ENCODE results near the gene KIF5A.

The KIF5A gene

DNA sequence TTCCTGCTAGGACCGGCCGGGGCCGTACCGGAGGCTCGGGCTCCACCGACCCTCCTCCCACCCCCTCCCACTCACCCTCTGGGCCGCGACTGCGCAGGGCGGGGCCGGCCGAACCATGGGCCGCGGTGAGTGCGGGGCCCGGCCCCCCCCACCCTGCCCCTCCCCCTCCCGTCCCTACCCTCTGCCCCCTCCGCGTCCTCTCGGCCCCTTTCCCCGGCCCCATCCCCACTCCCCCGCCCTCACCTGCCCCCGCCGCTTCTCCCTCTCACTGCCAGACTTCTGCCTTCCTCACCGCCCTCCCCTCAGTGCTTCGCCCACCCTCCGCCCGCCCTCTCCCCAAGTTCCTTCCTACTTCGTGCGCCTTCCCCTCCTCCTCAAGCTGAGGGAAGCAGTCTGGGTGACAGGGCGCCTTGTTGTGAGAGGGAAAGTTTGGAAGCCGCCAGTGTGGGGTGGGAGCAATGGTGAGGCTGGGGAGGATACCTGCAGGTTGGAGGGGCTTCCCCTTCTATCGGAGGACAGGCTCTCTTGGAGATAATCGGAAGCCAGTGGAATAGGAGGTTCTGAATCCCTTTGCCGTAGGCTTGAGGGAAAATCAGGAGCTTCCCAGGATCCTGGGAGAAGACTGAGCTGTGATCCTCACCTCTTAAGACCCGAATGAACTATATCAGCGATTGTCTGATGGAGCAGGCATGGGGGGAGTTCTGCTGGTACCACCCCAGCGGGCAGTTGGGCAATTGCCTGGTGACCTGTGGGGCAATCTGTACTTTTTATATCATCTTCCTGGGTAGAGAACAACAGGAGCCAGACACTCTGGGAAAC lies 26.7 kb upstream of the KIF5A start:
- TF ChIP-seq, protein P1, sequence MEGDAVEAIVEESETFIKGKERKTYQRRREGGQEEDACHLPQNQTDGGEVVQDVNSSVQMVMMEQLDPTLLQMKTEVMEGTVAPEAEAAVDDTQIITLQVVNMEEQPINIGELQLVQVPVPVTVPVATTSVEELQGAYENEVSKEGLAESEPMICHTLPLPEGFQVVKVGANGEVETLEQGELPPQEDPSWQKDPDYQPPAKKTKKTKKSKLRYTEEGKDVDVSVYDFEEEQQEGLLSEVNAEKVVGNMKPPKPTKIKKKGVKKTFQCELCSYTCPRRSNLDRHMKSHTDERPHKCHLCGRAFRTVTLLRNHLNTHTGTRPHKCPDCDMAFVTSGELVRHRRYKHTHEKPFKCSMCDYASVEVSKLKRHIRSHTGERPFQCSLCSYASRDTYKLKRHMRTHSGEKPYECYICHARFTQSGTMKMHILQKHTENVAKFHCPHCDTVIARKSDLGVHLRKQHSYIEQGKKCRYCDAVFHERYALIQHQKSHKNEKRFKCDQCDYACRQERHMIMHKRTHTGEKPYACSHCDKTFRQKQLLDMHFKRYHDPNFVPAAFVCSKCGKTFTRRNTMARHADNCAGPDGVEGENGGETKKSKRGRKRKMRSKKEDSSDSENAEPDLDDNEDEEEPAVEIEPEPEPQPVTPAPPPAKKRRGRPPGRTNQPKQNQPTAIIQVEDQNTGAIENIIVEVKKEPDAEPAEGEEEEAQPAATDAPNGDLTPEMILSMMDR (IDR thresholded peaks at IDR 0.05; ENCODE audit: low read depth, low read length) = no peak
- DNase-seq (ENCODE audit: extremely low read depth, low read depth) = no peak

DNA sequence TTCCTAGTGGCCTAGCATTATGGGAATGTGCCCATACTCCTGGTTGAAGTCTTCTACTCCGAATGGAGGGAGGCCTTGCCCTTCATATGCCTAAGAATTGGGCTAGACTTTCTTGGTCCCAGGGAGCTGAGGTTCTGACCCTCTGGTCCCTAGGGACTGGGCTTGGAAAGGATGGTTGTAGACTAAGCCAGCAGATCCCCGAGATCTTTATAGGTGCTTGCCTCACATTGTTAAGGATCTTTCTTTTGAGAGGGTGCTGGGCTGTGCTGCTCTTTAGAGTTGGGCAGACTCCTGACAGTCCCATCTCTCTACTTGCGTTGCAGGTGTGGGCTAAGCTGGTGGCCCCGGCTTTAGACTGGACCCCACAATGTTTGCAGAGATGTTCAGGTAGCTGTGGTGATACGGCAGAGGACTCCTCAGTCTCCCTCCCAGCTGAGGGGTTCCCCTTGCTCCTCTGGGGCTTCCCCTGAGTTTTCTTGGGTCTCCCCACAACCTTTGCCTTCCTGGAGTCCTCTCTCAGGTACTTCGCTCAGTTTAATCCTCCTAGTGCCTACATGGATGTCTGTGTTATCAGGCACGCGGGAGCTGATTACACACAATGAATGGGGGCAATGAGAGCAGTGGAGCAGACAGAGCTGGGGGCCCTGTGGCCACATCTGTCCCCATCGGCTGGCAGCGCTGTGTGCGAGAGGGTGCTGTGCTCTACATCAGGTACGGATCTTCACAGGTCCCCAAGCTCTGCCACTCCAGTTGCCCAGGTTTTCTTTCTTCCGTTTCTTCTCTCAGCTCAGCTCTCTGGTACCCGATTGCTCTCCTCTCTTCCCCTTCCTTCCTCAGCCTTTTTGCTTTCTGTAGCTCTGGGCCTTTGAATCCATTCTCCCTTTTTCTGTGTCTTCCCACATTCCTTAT lies 25.9 kb upstream of the KIF5A start:
- DNase-seq (ENCODE audit: extremely low read depth, low read depth) = no peak

GRCh38 chr12:57524814-57525614 lies 24.8 kb upstream of the KIF5A start:
- TF ChIP-seq, protein P1 (IDR thresholded peaks at IDR 0.05; ENCODE audit: low read depth, low read length) = no peak
- no peak for DNase-seq (ENCODE audit: extremely low read depth, low read depth)

More for the DNA sequence above, 25.9 kb upstream of the KIF5A start:
- TF ChIP-seq, protein P1 (IDR thresholded peaks at IDR 0.05; ENCODE audit: low read depth, low read length) = no peak

- no peak for DNase-seq (ENCODE audit: extremely low read depth, low read depth)
- TF ChIP-seq, protein P1 (IDR thresholded peaks at IDR 0.05; ENCODE audit: low read depth, low read length) = no peak
Measured at GRCh38 chr12:57525615-57526383, 24.0 kb upstream of the KIF5A start.

GRCh38 chr12:57526477-57527126 lies 23.2 kb upstream of the KIF5A start:
- TF ChIP-seq, protein P1 (IDR thresholded peaks at IDR 0.05; ENCODE audit: low read depth, low read length) = no peak
- DNase-seq (ENCODE audit: extremely low read depth, low read depth) = no peak

DNA sequence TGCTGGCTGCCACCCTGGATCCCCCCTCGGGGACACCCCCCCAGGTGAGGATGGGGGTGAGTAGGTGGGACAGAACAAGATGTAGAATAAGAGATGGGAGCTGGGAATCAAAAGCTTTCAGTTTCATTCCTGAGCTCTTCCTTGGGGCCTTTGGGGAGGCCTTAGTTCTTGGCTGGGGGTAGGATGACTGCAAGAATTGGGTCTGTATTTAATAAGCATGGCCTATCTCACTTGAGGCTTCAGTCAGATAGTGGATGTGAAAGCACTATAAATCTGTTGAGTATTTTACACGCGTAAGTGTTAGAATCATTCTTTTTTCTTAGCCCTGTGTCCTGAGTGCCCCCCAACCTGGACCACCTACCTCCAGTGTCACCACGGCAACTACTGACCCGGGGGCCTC lies 22.7 kb upstream of the KIF5A start:
- TF ChIP-seq, protein P1 (IDR thresholded peaks at IDR 0.05; ENCODE audit: low read depth, low read length) = no peak
- no peak for DNase-seq (ENCODE audit: extremely low read depth, low read depth)
